ENCODE data around the gene HAO2.

Gene HAO2

DNA sequence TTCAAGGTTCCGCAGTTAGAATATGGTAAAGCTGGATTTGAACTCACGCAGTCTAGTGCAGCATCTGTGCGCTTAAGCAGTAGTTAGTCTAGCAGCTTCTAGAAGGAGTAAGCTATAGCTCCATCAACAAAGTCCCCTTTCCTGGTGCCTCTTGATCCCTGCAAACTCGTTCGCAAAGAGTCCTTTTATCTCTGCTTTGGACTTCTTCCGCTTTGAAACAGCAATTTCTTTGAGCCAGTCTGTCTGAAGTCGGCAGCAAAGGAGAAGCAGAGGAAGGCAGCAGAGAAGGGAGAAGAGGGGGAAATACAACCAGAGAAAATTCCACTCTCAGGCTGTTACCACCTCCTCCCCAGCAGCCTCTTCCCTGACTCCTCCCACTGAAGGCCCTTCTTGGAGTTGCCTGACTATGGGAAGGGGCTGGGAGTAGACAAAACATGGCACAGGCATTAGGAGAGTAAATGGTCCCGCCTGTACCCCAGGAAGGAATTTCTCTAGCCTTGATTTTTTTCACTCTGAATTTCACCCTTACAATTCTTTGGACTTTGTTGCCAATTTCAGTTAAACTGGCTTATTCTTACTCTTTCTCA lies 72.2 kb downstream of the HAO2 start:
- Histone ChIP-seq H3K27me3 (replicated peaks; ENCODE audit: control insufficient read depth, insufficient read depth, low read length) (peaks cover 48% of the 10 kb centered on the region), H3K9ac (ENCODE audit: low read length) (no peak overlapping the region), H3K9me3 (ENCODE audit: control insufficient read depth, low read length) (no peaks in the 10 kb centered on the region), H3K4me1 (ENCODE audit: control insufficient read depth, insufficient read depth, low read length) (no peaks in the 10 kb centered on the region), H3K4me3 (ENCODE audit: low read length) (no peak overlapping the region), H3K36me3 (ENCODE audit: control insufficient read depth, insufficient read depth, low read length, severe bottlenecking) (no peaks in the 10 kb centered on the region)
- DNase-seq (ENCODE audit: low read depth): no peak

DNA sequence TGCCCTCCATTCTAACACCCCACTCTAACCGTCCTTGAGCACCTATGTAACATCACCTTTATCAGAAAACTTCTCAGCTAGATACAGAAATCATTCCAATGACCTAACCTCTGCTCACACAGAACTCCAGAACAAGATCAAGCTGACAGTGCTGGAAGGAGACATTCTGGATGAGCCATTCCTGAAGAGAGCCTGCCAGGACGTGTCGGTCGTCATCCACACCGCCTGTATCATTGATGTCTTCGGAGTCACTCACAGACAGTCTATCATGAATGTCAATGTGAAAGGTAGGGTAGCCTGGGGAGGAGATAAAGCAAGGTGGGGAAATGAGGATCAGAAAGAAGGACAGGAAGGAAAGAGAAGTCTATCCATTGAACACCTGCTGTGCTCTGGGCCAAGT lies 74.2 kb downstream of the HAO2 start:
- Histone ChIP-seq H3K36me3 (ENCODE audit: control insufficient read depth, insufficient read depth, low read length, severe bottlenecking) (no peaks in the 10 kb centered on the region), H3K9ac (ENCODE audit: low read length) (no peak overlapping the region), H3K4me3 (ENCODE audit: low read length) (no peak overlapping the region), H3K9me3 (ENCODE audit: control insufficient read depth, low read length) (no peaks in the 10 kb centered on the region), H3K4me1 (ENCODE audit: control insufficient read depth, insufficient read depth, low read length) (no peaks in the 10 kb centered on the region), H3K27me3 (replicated peaks; ENCODE audit: control insufficient read depth, insufficient read depth, low read length) (peaks cover 67% of the 10 kb centered on the region)
- no peak for DNase-seq (ENCODE audit: low read depth)

Measured in adipocyte (in vitro differentiated cells).